H1 (cell line): Measurements from ENCODE around the gene ADPGK.

ENCODE experiments used
- CEBPB ChIP-seq: IDR thresholded peaks from 2 replicates; pipeline ENCODE4 v1.6.1; 2012; ENCODE audit warnings: low read depth, low read length
- CHD1 ChIP-seq: IDR thresholded peaks from 2 replicates; pipeline ENCODE4 v1.6.1; 2012; ENCODE audit warnings: low read depth, low read length, improper control_type of control experiment
- CHD2 ChIP-seq: IDR thresholded peaks from 2 replicates; pipeline ENCODE4 v1.6.1; 2012; ENCODE audit warnings: low read length, improper control_type of control experiment
- CTCF ChIP-seq, 3 experiments: IDR thresholded peaks; 1 replicate in 2 of 3; 2 replicates in 1 of 3; pipeline versions ENCODE4 v1.5.1 to v1.6.1; 2011; ENCODE audit warnings: low read length in 3 of 3, mild to moderate bottlenecking in 3 of 3, inconsistent platforms in 2 of 3, low read depth in 1 of 3, moderate library complexity in 1 of 3; ENCODE audit not compliant: insufficient read depth in 1 of 3; ENCODE audit errors: control extremely low read depth in 1 of 3
- E2F6 ChIP-seq: IDR thresholded peaks from 2 replicates; pipeline ENCODE4 v1.6.1; 2012; ENCODE audit warnings: inconsistent platforms
- POLR2A ChIP-seq, 2 experiments: IDR thresholded peaks; 1 replicate in 1 of 2; 2 replicates in 1 of 2; pipeline ENCODE4 v1.6.1; 2011; ENCODE audit warnings: low read depth in 2 of 2, low read length in 2 of 2, mild to moderate bottlenecking in 2 of 2; ENCODE audit errors: control extremely low read depth in 1 of 2
- POLR2AphosphoS5 ChIP-seq: IDR thresholded peaks from 2 replicates; pipeline ENCODE4 v1.6.1; 2011; ENCODE audit warnings: low read depth, low read length
- SP4 ChIP-seq: IDR thresholded peaks from 2 replicates; pipeline ENCODE4 v1.6.1; 2012; ENCODE audit warnings: low read length, inconsistent platforms
- YY1 ChIP-seq: IDR thresholded peaks from 2 replicates; pipeline ENCODE4 v1.6.1; 2011; ENCODE audit warnings: low read depth, mild to moderate bottlenecking, low read length

GRCh38 chr15:72785841-72786240 is 2.3 kb upstream of the ADPGK start:
- TF ChIP-seq CTCF (IDR thresholded peaks at IDR 0.05; ENCODE audit: control extremely low read depth in 1 of 3, insufficient read depth in 1 of 3, low read depth in 1 of 3, low read length in 3 of 3) (no peak), POLR2AphosphoS5 (no peak), CHD2 (no peak), CEBPB (no peak), POLR2A (IDR thresholded peaks at IDR 0.05; ENCODE audit: control extremely low read depth in 1 of 2, low read depth in 2 of 2, low read length in 2 of 2) (no peak), SP4 (no peak), CHD1 (no peak), YY1 (no peak), E2F6 (no peak)
